GM18519 (cell line): ENCODE results near the gene EVC.
A peak's percentile ranks its signal among the peaks of the same experiment; 100 is the strongest.
"Not testable (repeated sequence)": the region's sequence is repeated elsewhere in the genome, so short reads cannot be mapped to it uniquely, and the experiment has no call there.

Source experiments
- ATAC-seq: cut with Tn5 transposase; IDR thresholded peaks from one replicate; pipeline ENCODE4 v1.9.1; 2021; ENCODE audit warnings: mild to moderate bottlenecking, moderate library complexity; ENCODE audit not compliant: unreplicated experiment, low FRiP score

The EVC gene

GRCh38 chr4:5809216-5809776 lies 98.3 kb downstream of the EVC start:
- ATAC-seq: no peak

- no peak for ATAC-seq
Observed at GRCh38 chr4:5810151-5810550, 99.2 kb downstream of the EVC start.

- no peak for ATAC-seq
Observed at GRCh38 chr4:5810770-5811430, 99.9 kb downstream of the EVC start.

GRCh38 chr4:5812057-5812456 lies 101.1 kb downstream of the EVC start:
- ATAC-seq: not testable (repeated sequence)

- ATAC-seq: peak; percentile 61
Observed at GRCh38 chr4:5812506-5813229, 101.7 kb downstream of the EVC start.

- ATAC-seq: no peak
Observed at GRCh38 chr4:5813882-5814255, 102.9 kb downstream of the EVC start.

- ATAC-seq: no peak
Observed at GRCh38 chr4:5814421-5814820, 103.4 kb downstream of the EVC start.

GRCh38 chr4:5815641-5816040 lies 104.6 kb downstream of the EVC start:
- ATAC-seq: no peak

- ATAC-seq: no peak
Observed at GRCh38 chr4:5816101-5816500, 105.1 kb downstream of the EVC start.

- ATAC-seq: no peak
Observed at GRCh38 chr4:5816851-5817375, 105.9 kb downstream of the EVC start.

- ATAC-seq: no peak
Observed at GRCh38 chr4:5821665-5822358, 110.8 kb downstream of the EVC start.

- no peak for ATAC-seq
Observed at GRCh38 chr4:5822619-5823018, 111.6 kb downstream of the EVC start.

- peak; percentile 54 for ATAC-seq
Observed at GRCh38 chr4:5823542-5824211, 112.7 kb downstream of the EVC start.

GRCh38 chr4:5824227-5824626 lies 113.2 kb downstream of the EVC start:
- no peak for ATAC-seq

GRCh38 chr4:5824635-5825034 lies 113.6 kb downstream of the EVC start:
- ATAC-seq: no peak

- ATAC-seq: no peak
Observed at GRCh38 chr4:5825321-5826041, 114.5 kb downstream of the EVC start.

- ATAC-seq: no peak
Observed at GRCh38 chr4:5826437-5827107, 115.6 kb downstream of the EVC start.

- no peak for ATAC-seq
Observed at GRCh38 chr4:5827108-5828004, 116.4 kb downstream of the EVC start.
